DOHH2 (cell line): ENCODE data around the gene NCKAP5.

Experiments
- H3F3A ChIP-seq: fragments of 200-600 bp; sonication (generic), shearing (Covaris generic); 2 replicates; pipeline ENCODE4 v1.6.0; 2016; ENCODE audit warnings: antibody characterized with exemption, mild to moderate bottlenecking; ENCODE audit not compliant: control insufficient read depth, insufficient read depth
- H3K27ac ChIP-seq: fragments of 200-600 bp; sonication (generic); 2 replicates; pipeline ENCODE4 v1.5.1; 2014; ENCODE audit warnings: low read depth, mild to moderate bottlenecking, low read length, moderate library complexity
- H3K27me3 ChIP-seq: fragments of 200-600 bp; sonication (generic); 2 replicates; pipeline ENCODE4 v1.6.1; 2014; ENCODE audit warnings: mild to moderate bottlenecking, low read length, mixed read lengths; ENCODE audit not compliant: control insufficient read depth
- H3K36me3 ChIP-seq: fragments of 200-600 bp; sonication (generic); 2 replicates; pipeline ENCODE4 v1.6.1; 2014; ENCODE audit warnings: mild to moderate bottlenecking, low read length, moderate library complexity, mixed read lengths; ENCODE audit not compliant: control insufficient read depth
- H3K4me1 ChIP-seq: fragments of 200-600 bp; sonication (generic); 2 replicates; pipeline ENCODE4 v1.6.1; 2014; ENCODE audit warnings: mild to moderate bottlenecking, low read length, mixed read lengths; ENCODE audit not compliant: control insufficient read depth
- H3K4me2 ChIP-seq: fragments of 200-600 bp; sonication (generic); 2 replicates; pipeline ENCODE4 v1.6.0; 2014; ENCODE audit warnings: mild to moderate bottlenecking, low read length, moderate library complexity
- H3K4me3 ChIP-seq: fragments of 200-600 bp; sonication (generic); 2 replicates; pipeline ENCODE4 v1.5.1; 2014; ENCODE audit warnings: mild to moderate bottlenecking, low read length, mixed read lengths
- H3K79me2 ChIP-seq: fragments of 200-600 bp; sonication (generic); 2 replicates; pipeline ENCODE4 v1.6.1; 2014; ENCODE audit warnings: mild to moderate bottlenecking, low read length, mixed read lengths; ENCODE audit not compliant: control insufficient read depth
- H3K9me2 ChIP-seq: fragments of 200-600 bp; sonication (generic); replicated peaks from 2 replicates; pipeline ENCODE4 v1.6.1; 2014; ENCODE audit warnings: mild to moderate bottlenecking, low read length, mixed read lengths; ENCODE audit not compliant: control insufficient read depth
- H3K9me3 ChIP-seq: fragments of 200-600 bp; sonication (generic); 2 replicates; pipeline ENCODE4 v1.6.1; 2014; ENCODE audit warnings: antibody characterized with exemption, low read length, mixed read lengths; ENCODE audit not compliant: control insufficient read depth, insufficient read depth
- H4K20me1 ChIP-seq: fragments of 200-600 bp; sonication (generic); 2 replicates; pipeline ENCODE4 v1.6.0; 2014; ENCODE audit warnings: low read depth, mild to moderate bottlenecking, antibody characterized with exemption, low read length, moderate library complexity; ENCODE audit not compliant: control insufficient read depth, insufficient read depth
- CTCF ChIP-seq: fragments of 200-600 bp; sonication (generic); IDR thresholded peaks from one replicate; pipeline ENCODE4 v1.5.1; 2014; ENCODE audit warnings: antibody characterized with exemption, mild to moderate bottlenecking, low read depth, low read length; ENCODE audit not compliant: poor library complexity, severe bottlenecking
- EZH2phosphoT487 ChIP-seq: fragments of 200-600 bp; sonication (generic); IDR thresholded peaks from 2 replicates; pipeline ENCODE4 v1.6.1; 2017; ENCODE audit warnings: borderline replicate concordance, mild to moderate bottlenecking, antibody characterized with exemption, low read length, moderate library complexity, mixed read lengths

The NCKAP5 gene

GRCh38 chr2:133509777-133510176, 58.5 kb downstream of the NCKAP5 start:
- no peak overlapping the region for H3K4me3 ChIP-seq
- no peaks in the 10 kb centered on the region for H4K20me1 ChIP-seq
- no peaks in the 10 kb centered on the region for H3K79me2 ChIP-seq
- no peaks in the 10 kb centered on the region for H3K36me3 ChIP-seq
- no peak overlapping the region for H3K27ac ChIP-seq
- no peaks in the 10 kb centered on the region for H3K27me3 ChIP-seq
- H3F3A ChIP-seq, result no peaks in the 10 kb centered on the region
- no peaks in the 10 kb centered on the region for H3K4me1 ChIP-seq
- TF ChIP-seq CTCF (no peak), EZH2phosphoT487 (no peak)
- no peaks in the 10 kb centered on the region for H3K9me2 ChIP-seq
- no peak overlapping the region for H3K4me2 ChIP-seq
- no peaks in the 10 kb centered on the region for H3K9me3 ChIP-seq

- Histone ChIP-seq H3K36me3 (no peaks in the 10 kb centered on the region), H3K9me3 (no peaks in the 10 kb centered on the region), H3K4me3 (no peak overlapping the region), H3K4me2 (no peak overlapping the region), H3K79me2 (no peaks in the 10 kb centered on the region), H4K20me1 (no peaks in the 10 kb centered on the region), H3K9me2 (no peaks in the 10 kb centered on the region), H3K27ac (no peak overlapping the region), H3K27me3 (no peaks in the 10 kb centered on the region), H3K4me1 (no peaks in the 10 kb centered on the region), H3F3A (no peaks in the 10 kb centered on the region)
- TF ChIP-seq EZH2phosphoT487 (no peak), CTCF (no peak)
These were observed 59.6 kb downstream of the NCKAP5 start for GRCh38 chr2:133508546-133509165.

- no peaks in the 10 kb centered on the region for H3K9me3 ChIP-seq
- H4K20me1 ChIP-seq, result no peaks in the 10 kb centered on the region
- H3K4me1 ChIP-seq, result no peaks in the 10 kb centered on the region
- no peaks in the 10 kb centered on the region for H3K36me3 ChIP-seq
- no peak for TF ChIP-seq EZH2phosphoT487
- TF ChIP-seq CTCF, result no peak
- no peaks in the 10 kb centered on the region for H3K79me2 ChIP-seq
- H3K9me2 ChIP-seq, result no peaks in the 10 kb centered on the region
- H3F3A ChIP-seq, result no peaks in the 10 kb centered on the region
- H3K27ac ChIP-seq, result no peak overlapping the region
- H3K27me3 ChIP-seq, result no peaks in the 10 kb centered on the region
- H3K4me2 ChIP-seq, result no peak overlapping the region
- H3K4me3 ChIP-seq, result no peak overlapping the region
These were observed 61.3 kb downstream of the NCKAP5 start for GRCh38 chr2:133506996-133507395.
